ENCODE measurements around the gene SCO2.

The SCO2 gene

GRCh38 chr22:50490531-50491308, 34.7 kb downstream of the SCO2 start:
- DNase-seq = no peak

GRCh38 chr22:50489363-50490243, 35.8 kb downstream of the SCO2 start:
- no peak for DNase-seq

GRCh38 chr22:50488886-50489285, 36.5 kb downstream of the SCO2 start:
- no peak for DNase-seq

- no peak for DNase-seq
These were observed 37.3 kb downstream of the SCO2 start for GRCh38 chr22:50488006-50488677.

- DNase-seq = no peak
These were observed 38.0 kb downstream of the SCO2 start for GRCh38 chr22:50487290-50488005.

- DNase-seq = no peak
These were observed 38.7 kb downstream of the SCO2 start, which contains the start of gene MIOX for GRCh38 chr22:50486561-50487289. MIOX (plus strand) TSS chr22:50486859; CDS start chr22:50486898, 39 bp downstream.

GRCh38 chr22:50485221-50486131, 39.9 kb downstream of the SCO2 start:
- no peak for DNase-seq

GRCh38 chr22:50483977-50484853, 41.2 kb downstream of the SCO2 start:
- DNase-seq = no peak

GRCh38 chr22:50483556-50483955, 41.8 kb downstream of the SCO2 start:
- no peak for DNase-seq

- no peak for DNase-seq
These were observed 42.3 kb downstream of the SCO2 start for GRCh38 chr22:50483106-50483505.

- DNase-seq = no peak
These were observed 43.0 kb downstream of the SCO2 start for GRCh38 chr22:50482107-50483074.

GRCh38 chr22:50481440-50482106, 43.8 kb downstream of the SCO2 start, which contains the start of gene ADM2:
ADM2 (plus strand) TSS chr22:50481543; CDS start chr22:50481848, 305 bp downstream.
- DNase-seq = no peak

- DNase-seq = no peak
These were observed 44.4 kb downstream of the SCO2 start for GRCh38 chr22:50481045-50481439.

- no peak for DNase-seq
These were observed 45.7 kb downstream of the SCO2 start for GRCh38 chr22:50479721-50480120.

- no peak for DNase-seq
These were observed 47.5 kb downstream of the SCO2 start for GRCh38 chr22:50477923-50478322.

GRCh38 chr22:50476868-50477267, 48.5 kb downstream of the SCO2 start:
- DNase-seq = no peak

- DNase-seq = no peak
These were observed 49.8 kb downstream of the SCO2 start for GRCh38 chr22:50475652-50476002.

All from cerebellar nuclear complex (tissue), 1 donor.